Activated effector memory CD4-positive, alpha-beta T cell treated with anti-CD3 and anti-CD28 coated beads, Interleukin-2, amount 50 U/mL, for 16 hours (primary cell): ENCODE results near the gene FGD3.

ENCODE experiments used
- DNase-seq: peaks from one replicate; pipeline ENCODE4 v3.0.0-alpha.2; 2020

The FGD3 gene

GRCh38 chr9:92960561-92961290 lies 13.4 kb downstream of the FGD3 start:
- peak; percentile 39 for DNase-seq

GRCh38 chr9:92961627-92962302 lies 14.4 kb downstream of the FGD3 start:
- peak; percentile 73 for DNase-seq

GRCh38 chr9:92962303-92962649 lies 15.0 kb downstream of the FGD3 start:
- peak; percentile 54 for DNase-seq

GRCh38 chr9:92962846-92963245 lies 15.5 kb downstream of the FGD3 start:
- DNase-seq, result peak; percentile 24

GRCh38 chr9:92963831-92964606 lies 16.7 kb downstream of the FGD3 start:
- DNase-seq, result peak; percentile 87

- no peak for DNase-seq
Measured at GRCh38 chr9:92964607-92965060, 17.3 kb downstream of the FGD3 start.

GRCh38 chr9:92965061-92965758 lies 17.9 kb downstream of the FGD3 start:
- peak; percentile 74 for DNase-seq

GRCh38 chr9:92965759-92966517 lies 18.6 kb downstream of the FGD3 start:
- peak; percentile 65 for DNase-seq

GRCh38 chr9:92966518-92966800 lies 19.1 kb downstream of the FGD3 start:
- peak; percentile 62 for DNase-seq

- peak; percentile 63 for DNase-seq
Measured at GRCh38 chr9:92968081-92968480, 20.8 kb downstream of the FGD3 start.

- DNase-seq, result peak; percentile 62
Measured at GRCh38 chr9:92969516-92970466, 22.5 kb downstream of the FGD3 start.

- peak; percentile 56 for DNase-seq
Measured at GRCh38 chr9:92970467-92970923, 23.2 kb downstream of the FGD3 start.

GRCh38 chr9:92971121-92971520 lies 23.8 kb downstream of the FGD3 start:
- DNase-seq, result peak; percentile 58

GRCh38 chr9:92971776-92972175 lies 24.5 kb downstream of the FGD3 start:
- DNase-seq, result peak; percentile 12

- no peak for DNase-seq
Measured at GRCh38 chr9:92973700-92974099, 26.4 kb downstream of the FGD3 start.

- DNase-seq, result no peak
Measured at GRCh38 chr9:92974161-92974661, 26.9 kb downstream of the FGD3 start.

- no peak for DNase-seq
Measured at GRCh38 chr9:92974761-92975755, 27.7 kb downstream of the FGD3 start.

- DNase-seq, result no peak
Measured at GRCh38 chr9:92976431-92976830, 29.1 kb downstream of the FGD3 start.

- no peak for DNase-seq
Measured at GRCh38 chr9:92977279-92977678, 30.0 kb downstream of the FGD3 start.
